KMS-11 (cell line): ENCODE results near the gene ZCRB1.

Experiments
- H2AFZ ChIP-seq: fragments of 200-600 bp; sonication (generic); 2 replicates; pipeline ENCODE4 v1.6.1; 2016; ENCODE audit warnings: antibody characterized with exemption, mixed run types, low read depth
- H3K27ac ChIP-seq: fragments of 200-600 bp; sonication (generic); 2 replicates; pipeline ENCODE4 v1.6.1; 2016; ENCODE audit warnings: mild to moderate bottlenecking, mixed run types
- H3K27me3 ChIP-seq: fragments of 200-600 bp; sonication (generic); 2 replicates; pipeline ENCODE4 v1.6.1; 2017; ENCODE audit warnings: mild to moderate bottlenecking, low read depth, mixed run types, moderate library complexity; ENCODE audit not compliant: insufficient read depth
- H3K36me3 ChIP-seq: fragments of 200-600 bp; sonication (generic); 2 replicates; pipeline ENCODE4 v1.6.1; 2017; ENCODE audit warnings: mild to moderate bottlenecking, mixed run types; ENCODE audit not compliant: insufficient read depth
- H3K4me1 ChIP-seq: fragments of 200-600 bp; sonication (generic); 2 replicates; pipeline ENCODE4 v1.6.1; 2016; ENCODE audit warnings: mild to moderate bottlenecking, low read depth, mixed run types; ENCODE audit not compliant: poor library complexity, severe bottlenecking
- H3K4me2 ChIP-seq: fragments of 200-600 bp; sonication (generic); 2 replicates; pipeline ENCODE4 v1.7.0; 2016; ENCODE audit warnings: mild to moderate bottlenecking, mixed run types
- H3K4me3 ChIP-seq: fragments of 200-600 bp; sonication (generic); IDR thresholded peaks from 2 replicates; pipeline ENCODE4 v1.6.1; 2017; ENCODE audit warnings: low read depth, low read length, mixed read lengths; ENCODE audit not compliant: insufficient read depth
- H3K79me2 ChIP-seq: fragments of 200-600 bp; sonication (generic); 2 replicates; pipeline ENCODE4 v1.6.1; 2016; ENCODE audit warnings: low read depth, mixed run types; ENCODE audit not compliant: insufficient read depth
- H3K9ac ChIP-seq: fragments of 200-600 bp; sonication (generic); 2 replicates; pipeline ENCODE4 v1.6.1; 2016; ENCODE audit warnings: mild to moderate bottlenecking, mixed run types
- H4K20me1 ChIP-seq: fragments of 200-600 bp; sonication (generic); 2 replicates; pipeline ENCODE4 v1.6.1; 2016; ENCODE audit warnings: mild to moderate bottlenecking, mixed run types; ENCODE audit not compliant: insufficient read depth
- TF ChIP-seq, protein P1 (sequence below): fragments of 200-600 bp; sonication (generic); conservative IDR thresholded peaks from 2 replicates; pipeline ENCODE4 v1.6.1; 2017; ENCODE audit warnings: low read depth, mild to moderate bottlenecking, antibody characterized with exemption, low read length, moderate library complexity, mixed read lengths

Gene ZCRB1, protein sequence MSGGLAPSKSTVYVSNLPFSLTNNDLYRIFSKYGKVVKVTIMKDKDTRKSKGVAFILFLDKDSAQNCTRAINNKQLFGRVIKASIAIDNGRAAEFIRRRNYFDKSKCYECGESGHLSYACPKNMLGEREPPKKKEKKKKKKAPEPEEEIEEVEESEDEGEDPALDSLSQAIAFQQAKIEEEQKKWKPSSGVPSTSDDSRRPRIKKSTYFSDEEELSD

DNA sequence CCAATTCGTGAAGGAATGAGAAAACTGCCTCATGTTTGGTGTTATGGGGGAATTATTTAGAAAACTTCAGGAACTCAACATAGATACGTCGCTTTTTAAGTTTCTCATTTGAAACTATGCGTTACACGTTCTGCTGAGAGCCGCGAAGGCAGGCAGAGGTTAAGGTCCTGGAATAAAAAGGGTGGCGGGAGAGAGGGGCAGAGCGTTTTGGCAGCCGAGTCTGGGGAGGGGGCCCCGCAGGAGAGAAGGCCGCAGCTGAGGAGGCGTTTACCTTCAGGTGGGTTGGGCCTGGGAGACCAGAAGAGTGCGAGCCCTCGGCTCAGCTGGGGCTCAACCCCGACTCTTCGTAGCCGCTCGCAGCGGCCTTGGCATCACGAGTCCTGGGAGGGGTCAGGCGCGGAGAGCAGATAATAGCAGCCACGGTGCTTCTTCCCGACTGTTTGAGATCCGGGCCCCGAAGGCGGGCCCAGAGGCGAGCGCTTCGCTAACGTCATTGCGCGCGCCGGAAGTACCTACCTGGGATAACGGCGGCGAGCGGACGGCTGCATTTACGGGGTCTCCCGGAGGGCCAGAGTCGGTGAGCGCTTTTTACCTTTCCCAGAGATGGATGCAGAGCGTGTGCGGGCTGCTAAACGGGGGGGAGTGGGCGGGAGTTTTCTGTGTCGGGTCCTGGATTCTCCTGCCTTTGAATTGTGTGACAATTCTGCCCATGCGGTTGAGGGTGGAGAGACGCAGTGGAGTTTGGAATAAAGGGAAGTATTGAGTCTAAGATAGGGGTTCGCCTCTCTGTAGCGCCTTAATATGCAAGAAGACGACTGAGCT lies at the start of gene ZCRB1, which contains the start of gene PPHLN1:
Gene ZCRB1, minus strand, starts transcription at position 442 of the 822 bp plus-strand sequence. CDS start 1,992 bp downstream, outside the sequence.
Gene PPHLN1, plus strand, starts transcription at position 515 of the 822 bp plus-strand sequence. CDS start 9,736 bp downstream, outside the sequence.
- Histone ChIP-seq H3K4me1 (peaks cover 19% of the 10 kb centered on the region), H3K4me3 (peak within 1 kb of the TSS; percentile 16), H3K27me3 (no peaks in the 10 kb centered on the region), H3K79me2 (peaks cover 48% of the 10 kb centered on the region), H3K4me2 (peak within 1 kb of the TSS; percentile 79), H3K36me3 (no peaks in the 10 kb centered on the region), H2AFZ (peak within 1 kb of the TSS; percentile 69), H4K20me1 (no peaks in the 10 kb centered on the region), H3K9ac (peak within 1 kb of the TSS; percentile 69), H3K27ac (peak within 1 kb of the TSS; percentile 68)
- TF ChIP-seq, protein P1, sequence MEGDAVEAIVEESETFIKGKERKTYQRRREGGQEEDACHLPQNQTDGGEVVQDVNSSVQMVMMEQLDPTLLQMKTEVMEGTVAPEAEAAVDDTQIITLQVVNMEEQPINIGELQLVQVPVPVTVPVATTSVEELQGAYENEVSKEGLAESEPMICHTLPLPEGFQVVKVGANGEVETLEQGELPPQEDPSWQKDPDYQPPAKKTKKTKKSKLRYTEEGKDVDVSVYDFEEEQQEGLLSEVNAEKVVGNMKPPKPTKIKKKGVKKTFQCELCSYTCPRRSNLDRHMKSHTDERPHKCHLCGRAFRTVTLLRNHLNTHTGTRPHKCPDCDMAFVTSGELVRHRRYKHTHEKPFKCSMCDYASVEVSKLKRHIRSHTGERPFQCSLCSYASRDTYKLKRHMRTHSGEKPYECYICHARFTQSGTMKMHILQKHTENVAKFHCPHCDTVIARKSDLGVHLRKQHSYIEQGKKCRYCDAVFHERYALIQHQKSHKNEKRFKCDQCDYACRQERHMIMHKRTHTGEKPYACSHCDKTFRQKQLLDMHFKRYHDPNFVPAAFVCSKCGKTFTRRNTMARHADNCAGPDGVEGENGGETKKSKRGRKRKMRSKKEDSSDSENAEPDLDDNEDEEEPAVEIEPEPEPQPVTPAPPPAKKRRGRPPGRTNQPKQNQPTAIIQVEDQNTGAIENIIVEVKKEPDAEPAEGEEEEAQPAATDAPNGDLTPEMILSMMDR = no peak

DNA sequence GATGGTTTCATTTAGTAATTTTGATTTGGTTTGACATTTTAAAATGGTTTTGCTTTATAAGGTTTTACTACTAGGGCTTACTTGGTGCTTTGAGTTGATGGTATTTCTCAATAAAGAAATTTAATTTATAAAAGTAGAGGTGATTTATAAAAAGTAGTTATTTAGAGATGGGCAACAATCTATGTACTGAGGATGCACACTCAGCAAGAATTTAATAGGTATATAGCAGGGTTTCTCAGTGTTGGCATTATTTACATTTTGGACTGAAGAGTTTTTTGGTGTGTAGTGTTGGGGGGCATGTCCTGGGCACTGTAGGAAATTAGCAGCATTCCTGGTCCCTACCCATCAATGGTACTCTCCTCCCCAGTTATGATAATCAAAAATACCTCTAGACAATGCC lies 47.8 kb upstream of the ZCRB1 start:
- H3K4me2 ChIP-seq = no peak overlapping the region
- H3K4me1 ChIP-seq = no peaks in the 10 kb centered on the region
- H3K27ac ChIP-seq = no peak overlapping the region

DNA sequence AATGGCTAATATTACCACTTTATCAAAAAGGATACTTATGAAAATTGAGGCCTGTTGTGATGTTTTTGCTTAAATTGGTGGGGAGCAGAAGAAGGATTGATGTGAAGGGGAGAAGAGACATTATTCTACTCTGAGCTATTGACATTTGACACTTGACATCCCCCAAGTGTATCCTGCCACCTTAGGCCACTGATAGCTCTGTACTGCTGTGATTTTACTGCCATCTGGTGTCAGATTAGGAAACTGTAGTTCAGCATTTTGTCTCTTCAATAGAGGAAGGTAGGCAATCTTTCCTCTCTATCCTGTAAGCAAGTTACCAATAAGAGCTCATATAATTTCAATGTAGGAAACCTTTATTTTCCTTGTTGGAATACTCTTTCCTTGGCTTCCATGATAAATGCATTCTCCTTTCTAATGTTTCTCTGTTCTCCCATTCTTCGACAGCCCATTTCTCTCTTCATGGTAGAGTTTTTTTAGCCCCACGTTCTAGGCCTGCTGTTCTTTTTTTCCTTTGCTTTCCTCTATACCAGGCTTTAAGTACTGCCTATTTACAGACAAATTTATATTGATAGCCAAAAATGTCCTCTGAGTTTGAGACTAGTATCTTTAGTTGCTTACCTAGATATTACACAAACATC lies 46.4 kb upstream of the ZCRB1 start:
- no peak overlapping the region for H3K27ac ChIP-seq
- TF ChIP-seq, protein P1 = peak; percentile 81
- no peaks in the 10 kb centered on the region for H3K27me3 ChIP-seq
- no peak overlapping the region for H2AFZ ChIP-seq
- no peaks in the 10 kb centered on the region for H3K79me2 ChIP-seq
- H3K36me3 ChIP-seq = no peaks in the 10 kb centered on the region
- H3K4me2 ChIP-seq = no peak overlapping the region
- H3K4me3 ChIP-seq = no peak overlapping the region
- H3K9ac ChIP-seq = no peak overlapping the region
- no peaks in the 10 kb centered on the region for H4K20me1 ChIP-seq
- no peaks in the 10 kb centered on the region for H3K4me1 ChIP-seq

More for the DNA sequence above, 47.8 kb upstream of the ZCRB1 start:
- Histone ChIP-seq H3K27me3 (no peaks in the 10 kb centered on the region), H3K4me3 (no peak overlapping the region), H2AFZ (no peak overlapping the region), H3K9ac (no peak overlapping the region), H3K79me2 (no peaks in the 10 kb centered on the region), H4K20me1 (no peaks in the 10 kb centered on the region), H3K36me3 (no peaks in the 10 kb centered on the region)
- TF ChIP-seq, protein P1 = no peak

GRCh38 chr12:42370013-42370412 lies 44.1 kb upstream of the ZCRB1 start:
- no peak overlapping the region for H3K4me2 ChIP-seq
- H3K9ac ChIP-seq = no peak overlapping the region
- no peaks in the 10 kb centered on the region for H3K4me1 ChIP-seq
- no peaks in the 10 kb centered on the region for H3K27me3 ChIP-seq
- no peak overlapping the region for H2AFZ ChIP-seq
- no peak overlapping the region for H3K27ac ChIP-seq
- no peaks in the 10 kb centered on the region for H3K79me2 ChIP-seq
- no peak overlapping the region for H3K4me3 ChIP-seq
- TF ChIP-seq, protein P1 = no peak
- no peaks in the 10 kb centered on the region for H3K36me3 ChIP-seq
- H4K20me1 ChIP-seq = no peaks in the 10 kb centered on the region
